Loucy (cell line): Measurements from ENCODE around the gene MDFI.

ENCODE experiments used
- EZH2phosphoT487 ChIP-seq: fragments of 200-600 bp; IDR thresholded peaks from 2 replicates; pipeline ENCODE4 v1.6.1; 2018; ENCODE audit warnings: antibody characterized with exemption, mild to moderate bottlenecking, moderate library complexity, borderline replicate concordance
- TF ChIP-seq, protein P1 (sequence below): fragments of 200-600 bp; sonication (generic); conservative IDR thresholded peaks from 2 replicates; pipeline ENCODE4 v1.5.1; 2014; ENCODE audit warnings: mild to moderate bottlenecking, antibody characterized with exemption, low read length

DNA sequence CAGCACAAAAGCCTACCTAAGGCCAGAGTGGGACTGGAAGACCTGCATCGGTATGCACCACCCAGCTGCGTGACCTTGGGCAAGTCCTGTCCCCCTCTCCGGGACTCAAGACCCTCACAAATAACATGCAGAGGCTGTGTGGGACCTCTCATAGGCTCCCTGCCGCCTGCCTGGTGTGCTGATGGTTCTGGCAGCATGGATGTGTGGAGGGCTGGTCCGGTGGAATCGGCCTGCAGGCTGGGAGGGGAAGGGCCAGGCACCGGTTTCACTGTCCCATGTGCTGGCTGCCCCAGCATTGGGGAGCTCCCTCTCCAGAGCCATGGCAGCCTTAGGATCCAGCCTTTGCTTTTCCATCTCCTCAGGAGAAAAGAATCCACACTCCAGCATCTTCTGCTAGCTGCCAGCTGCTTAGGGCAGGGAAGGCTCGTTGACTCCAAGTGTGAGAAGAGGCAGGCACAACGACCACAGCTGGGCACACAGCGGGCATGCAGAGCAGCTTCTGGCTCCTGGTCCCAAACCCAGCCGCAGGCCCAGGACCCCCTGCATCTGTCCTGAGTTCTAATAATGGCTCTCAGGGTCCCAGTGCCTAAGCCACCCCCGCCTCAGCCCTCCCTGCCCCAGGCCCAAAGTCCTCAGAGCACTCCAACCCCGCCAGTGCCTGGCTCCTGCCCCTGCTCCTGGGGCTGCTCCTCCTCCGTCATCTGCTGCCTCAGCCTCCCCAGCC lies 64.7 kb downstream of the MDFI start:
- TF ChIP-seq, protein P1, sequence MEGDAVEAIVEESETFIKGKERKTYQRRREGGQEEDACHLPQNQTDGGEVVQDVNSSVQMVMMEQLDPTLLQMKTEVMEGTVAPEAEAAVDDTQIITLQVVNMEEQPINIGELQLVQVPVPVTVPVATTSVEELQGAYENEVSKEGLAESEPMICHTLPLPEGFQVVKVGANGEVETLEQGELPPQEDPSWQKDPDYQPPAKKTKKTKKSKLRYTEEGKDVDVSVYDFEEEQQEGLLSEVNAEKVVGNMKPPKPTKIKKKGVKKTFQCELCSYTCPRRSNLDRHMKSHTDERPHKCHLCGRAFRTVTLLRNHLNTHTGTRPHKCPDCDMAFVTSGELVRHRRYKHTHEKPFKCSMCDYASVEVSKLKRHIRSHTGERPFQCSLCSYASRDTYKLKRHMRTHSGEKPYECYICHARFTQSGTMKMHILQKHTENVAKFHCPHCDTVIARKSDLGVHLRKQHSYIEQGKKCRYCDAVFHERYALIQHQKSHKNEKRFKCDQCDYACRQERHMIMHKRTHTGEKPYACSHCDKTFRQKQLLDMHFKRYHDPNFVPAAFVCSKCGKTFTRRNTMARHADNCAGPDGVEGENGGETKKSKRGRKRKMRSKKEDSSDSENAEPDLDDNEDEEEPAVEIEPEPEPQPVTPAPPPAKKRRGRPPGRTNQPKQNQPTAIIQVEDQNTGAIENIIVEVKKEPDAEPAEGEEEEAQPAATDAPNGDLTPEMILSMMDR = no peak
- TF ChIP-seq EZH2phosphoT487 = no peak
